ENCODE measurements around the gene DOLPP1. TPM values are rescaled to one million over a fixed set of nuclear protein-coding genes. Genes with fewer than 3 reads are reported as not detected.
A peak's percentile ranks its signal among the peaks of the same experiment; 100 is the strongest.

Gene DOLPP1
- total RNA-seq, 1 donor from 2014 or later, result 15.5 TPM

DNA sequence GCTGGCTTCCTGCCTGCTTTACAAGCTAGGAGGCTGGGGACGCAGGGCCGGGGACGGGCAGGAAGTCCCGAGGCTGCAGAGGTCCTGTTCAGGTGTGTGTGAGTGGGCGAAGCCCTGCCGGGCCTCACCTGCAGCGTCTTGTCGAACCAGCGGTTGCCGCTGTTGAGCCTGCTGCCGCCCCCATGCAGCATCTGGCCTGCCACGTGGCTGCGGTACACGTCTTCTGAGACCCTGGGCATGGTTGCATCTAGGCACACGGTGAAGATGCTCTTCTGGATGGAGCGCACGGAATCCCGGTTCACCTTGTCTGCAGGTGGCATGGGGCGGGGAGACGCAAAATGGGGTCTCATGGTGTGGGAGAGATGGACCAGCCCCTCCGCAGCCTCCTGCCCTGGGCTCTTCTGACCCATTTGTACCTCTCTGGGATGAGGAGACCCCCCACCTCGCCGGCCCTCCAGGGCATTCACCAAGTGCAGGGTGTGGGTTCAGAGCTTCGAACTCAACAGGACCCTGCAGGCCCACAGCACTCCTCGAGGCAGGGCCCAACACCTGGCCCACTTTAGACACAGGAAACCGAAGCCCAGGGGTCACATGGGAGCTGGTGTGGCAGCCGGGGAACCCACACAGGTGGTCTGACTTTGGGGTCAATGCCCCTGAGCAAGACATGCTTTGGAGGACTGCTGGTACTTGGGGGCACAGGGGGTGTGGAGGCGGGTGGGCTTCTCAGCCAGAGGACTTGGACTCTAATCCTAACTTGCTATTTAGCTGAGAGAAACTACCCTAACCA is 19.7 kb downstream of the DOLPP1 start:
- no peak for TF ChIP-seq CTCF (IDR thresholded peaks at IDR 0.05; ENCODE audit: insufficient read depth, low read length, poor library complexity, severe bottlenecking)
- DNase-seq (ENCODE audit: low read depth), result no peak
- H3K36me3 ChIP-seq (ENCODE audit: control insufficient read depth, insufficient read depth, low read length), result no peaks in the 10 kb centered on the region
- no peak overlapping the region for H3K4me3 ChIP-seq (ENCODE audit: low read depth, low read length)
- no peaks in the 10 kb centered on the region for H3K27me3 ChIP-seq (ENCODE audit: control insufficient read depth, insufficient read depth, low read length)

- no peak for TF ChIP-seq CTCF (IDR thresholded peaks at IDR 0.05; ENCODE audit: insufficient read depth, low read length, poor library complexity, severe bottlenecking)
- peaks cover 1% of the 10 kb centered on the region for H3K36me3 ChIP-seq (ENCODE audit: control insufficient read depth, insufficient read depth, low read length)
- DNase-seq (ENCODE audit: low read depth), result no peak
Observed at GRCh38 chr9:129101279-129101678, 20.4 kb downstream of the DOLPP1 start.

DNA sequence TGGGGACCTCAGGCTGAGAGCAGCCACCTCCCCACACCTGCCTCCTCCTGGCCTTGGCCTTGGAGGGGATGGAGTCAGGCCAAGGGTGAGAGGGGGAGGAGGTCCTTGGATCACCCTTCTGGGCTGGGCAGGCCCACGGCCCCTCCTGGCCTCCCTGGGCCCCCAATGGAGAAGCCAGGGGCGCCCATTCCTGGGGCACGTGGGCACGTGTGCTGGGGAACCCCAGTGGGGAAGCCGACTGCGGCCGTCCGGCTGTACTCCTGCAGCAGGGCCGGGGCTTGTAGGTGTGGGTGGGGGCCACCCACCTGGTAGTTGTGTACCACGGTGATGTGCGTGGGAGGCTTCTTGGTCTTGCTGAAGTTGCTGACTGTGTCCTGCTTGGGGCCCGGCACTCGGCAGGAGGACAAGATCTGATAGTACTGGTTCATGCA is 21.2 kb downstream of the DOLPP1 start:
- peaks cover 1% of the 10 kb centered on the region for H3K36me3 ChIP-seq (ENCODE audit: control insufficient read depth, insufficient read depth, low read length)
- H3K4me3 ChIP-seq (ENCODE audit: low read depth, low read length), result no peak overlapping the region
- DNase-seq (ENCODE audit: low read depth), result no peak
- no peaks in the 10 kb centered on the region for H3K27me3 ChIP-seq (ENCODE audit: control insufficient read depth, insufficient read depth, low read length)
- no peak for TF ChIP-seq CTCF (IDR thresholded peaks at IDR 0.05; ENCODE audit: insufficient read depth, low read length, poor library complexity, severe bottlenecking)

More at GRCh38 chr9:129101279-129101678, 20.4 kb downstream of the DOLPP1 start:
- Histone ChIP-seq H3K27me3 (ENCODE audit: control insufficient read depth, insufficient read depth, low read length) (no peaks in the 10 kb centered on the region), H3K4me3 (ENCODE audit: low read depth, low read length) (no peak overlapping the region)

DNA sequence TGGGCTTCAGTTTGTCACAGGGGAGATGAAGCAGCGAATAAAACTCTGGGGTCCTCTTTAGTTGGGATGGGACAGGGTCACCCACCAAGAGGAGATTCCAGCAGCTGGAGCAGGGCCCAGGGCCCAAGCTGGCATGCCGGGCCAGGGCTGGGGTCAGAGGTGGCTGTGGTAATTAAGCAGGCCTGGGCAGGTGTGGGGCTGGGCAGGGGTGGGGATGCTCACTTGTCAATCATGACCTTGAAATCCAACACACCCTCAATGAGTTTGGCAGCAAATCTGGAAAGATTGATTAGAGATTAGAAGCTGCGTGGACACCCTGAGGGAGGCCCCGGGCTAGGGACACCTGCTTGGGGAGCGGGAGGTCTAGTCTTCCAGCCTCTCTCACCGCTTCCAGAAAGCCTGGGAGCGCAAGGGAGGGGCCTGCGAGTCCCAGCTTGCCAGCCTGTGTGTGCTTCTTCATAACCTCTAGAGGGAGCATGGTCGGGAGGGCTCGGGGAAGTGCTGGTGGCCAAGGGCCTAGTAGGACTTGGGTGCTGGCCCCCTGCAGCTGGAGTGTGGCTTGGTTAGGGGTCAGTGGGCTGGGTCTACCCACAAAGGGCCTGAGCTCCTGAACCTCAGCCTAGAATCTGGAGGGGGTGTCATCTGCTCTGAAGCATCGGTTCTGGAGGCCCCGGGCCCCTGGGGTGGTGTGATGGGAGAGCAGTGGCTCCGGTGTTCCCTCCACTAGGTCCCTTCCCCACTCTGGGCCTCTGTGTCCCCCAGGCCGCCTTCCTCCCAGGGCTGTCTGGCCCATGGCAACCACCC is 22.1 kb downstream of the DOLPP1 start:
- TF ChIP-seq CTCF (IDR thresholded peaks at IDR 0.05; ENCODE audit: insufficient read depth, low read length, poor library complexity, severe bottlenecking), result peak; percentile 78
- Histone ChIP-seq H3K27me3 (ENCODE audit: control insufficient read depth, insufficient read depth, low read length) (no peaks in the 10 kb centered on the region), H3K4me3 (ENCODE audit: low read depth, low read length) (no peak overlapping the region), H3K36me3 (ENCODE audit: control insufficient read depth, insufficient read depth, low read length) (peaks cover 1% of the 10 kb centered on the region)
- no peak for DNase-seq (ENCODE audit: low read depth)

GRCh38 chr9:129103595-129103965 is 22.7 kb downstream of the DOLPP1 start:
- no peak for DNase-seq (ENCODE audit: low read depth)
- no peak overlapping the region for H3K4me3 ChIP-seq (ENCODE audit: low read depth, low read length)

More at GRCh38 chr9:129103595-129103965, 22.7 kb downstream of the DOLPP1 start:
- TF ChIP-seq CTCF (IDR thresholded peaks at IDR 0.05; ENCODE audit: insufficient read depth, low read length, poor library complexity, severe bottlenecking), result no peak
- no peaks in the 10 kb centered on the region for H3K27me3 ChIP-seq (ENCODE audit: control insufficient read depth, insufficient read depth, low read length)
- H3K36me3 ChIP-seq (ENCODE audit: control insufficient read depth, insufficient read depth, low read length), result peaks cover 1% of the 10 kb centered on the region

Data from kidney epithelial cell (primary cell).